Keratinocyte (primary cell): ENCODE data around the gene CDYL. TPM values are rescaled to one million over a fixed set of nuclear protein-coding genes. Genes with fewer than 3 reads are reported as not detected.

ENCODE experiments used
- DNase-seq: peaks from one replicate; pipeline ENCODE4 v3.0.0-alpha.2; 2011; ENCODE audit warnings: low read depth, missing footprints, low spot score
- FAIRE-seq: peaks from 2 replicates; lab custom pipeline; 2011; peaks lifted over from hg19 to GRCh38; lab: Jason Lieb, UNC
- H2AFZ ChIP-seq: 2 replicates; pipeline ENCODE4 v1.6.0; 2012; ENCODE audit warnings: low read length, control low read depth, inconsistent platforms; ENCODE audit not compliant: control insufficient read depth
- H3K27ac ChIP-seq: 2 replicates; pipeline ENCODE4 v1.5.1; 2011; ENCODE audit warnings: low read length; ENCODE audit not compliant: control insufficient read depth, insufficient read depth
- H3K27me3 ChIP-seq: 3 replicates; pipeline ENCODE4 v1.6.0; 2011; ENCODE audit warnings: low read length; ENCODE audit not compliant: control insufficient read depth, insufficient read depth; ENCODE audit errors: extremely low read depth
- H3K36me3 ChIP-seq, 2 experiments: 2 replicates in 1 of 2; 3 replicates in 1 of 2; pipeline ENCODE4 v1.5.1; 2011; ENCODE audit warnings: low read length in 2 of 2, mild to moderate bottlenecking in 1 of 2; ENCODE audit not compliant: control insufficient read depth in 2 of 2, insufficient read depth in 2 of 2; ENCODE audit errors: extremely low read depth in 1 of 2
- H3K4me1 ChIP-seq: 3 replicates; pipeline ENCODE4 v1.5.1; 2011; ENCODE audit warnings: low read length; ENCODE audit not compliant: control insufficient read depth, insufficient read depth; ENCODE audit errors: extremely low read depth
- H3K4me2 ChIP-seq: 3 replicates; pipeline ENCODE4 v1.6.0; 2011; ENCODE audit warnings: low read depth, low read length; ENCODE audit not compliant: control insufficient read depth, insufficient read depth; ENCODE audit errors: extremely low read depth
- H3K4me3 ChIP-seq, 3 experiments: fragments of 200-600 bp in 1 of 3; sonication (generic) in 1 of 3; 2 replicates in 2 of 3; 3 replicates in 1 of 3; pipeline ENCODE4 v1.5.1; 2011 to 2016; ENCODE audit warnings: low read length in 3 of 3, mild to moderate bottlenecking in 3 of 3, control low read depth in 2 of 3, inconsistent platforms in 1 of 3, low read depth in 1 of 3, mixed read lengths in 1 of 3, mixed run types in 1 of 3, moderate library complexity in 1 of 3; ENCODE audit not compliant: control insufficient read depth in 2 of 3, insufficient read depth in 2 of 3; ENCODE audit errors: extremely low read depth in 1 of 3
- H3K79me2 ChIP-seq: 2 replicates; pipeline ENCODE4 v1.6.0; 2012; ENCODE audit warnings: low read length; ENCODE audit not compliant: control insufficient read depth, insufficient read depth
- H3K9ac ChIP-seq: 3 replicates; pipeline ENCODE4 v1.6.0; 2011; ENCODE audit warnings: low read length; ENCODE audit not compliant: control insufficient read depth, insufficient read depth; ENCODE audit errors: extremely low read depth
- H3K9me1 ChIP-seq: 3 replicates; pipeline ENCODE4 v1.6.0; 2011; ENCODE audit warnings: low read length; ENCODE audit not compliant: control insufficient read depth, insufficient read depth; ENCODE audit errors: extremely low read depth
- H3K9me3 ChIP-seq: 2 replicates; pipeline ENCODE4 v1.5.1; 2012; ENCODE audit warnings: low read depth, low read length; ENCODE audit not compliant: control insufficient read depth
- H4K20me1 ChIP-seq: 3 replicates; pipeline ENCODE4 v1.6.0; 2011; ENCODE audit warnings: low read length; ENCODE audit not compliant: control insufficient read depth, insufficient read depth; ENCODE audit errors: extremely low read depth
- CTCF ChIP-seq, 3 experiments: IDR thresholded peaks in 1 of 3; conservative IDR thresholded peaks in 1 of 3; optimal IDR thresholded peaks in 1 of 3; 2 replicates in 2 of 3; 3 replicates in 1 of 3; pipeline versions ENCODE3 to v1.5.1; 2011; ENCODE audit warnings: low read length in 3 of 3, mild to moderate bottlenecking in 3 of 3, moderate library complexity in 2 of 3, control low read depth in 1 of 3, inconsistent platforms in 1 of 3; ENCODE audit not compliant: insufficient read depth in 2 of 3; ENCODE audit errors: extremely low read depth in 1 of 3
- EZH2 ChIP-seq: IDR thresholded peaks from one replicate; pipeline ENCODE4 v1.6.1; 2012; ENCODE audit warnings: inconsistent platforms, mild to moderate bottlenecking, low read length, moderate library complexity
- dilution Hi-C: fragments of 300-500 bp; cut with MboI; formaldehyde crosslinking; loops from one replicate; pipeline ENCODE4 v1.7.0; 2020; ENCODE audit warnings: low sequenced_read_pairs; ENCODE audit not compliant: extremely low pct_ligation_motif_present
- polyA plus RNA-seq, 5 experiments: library from polyadenylated mRNA; depleted of rRNA in 3 of 5; stranded (reverse) in 3 of 5; stranded (forward) in 1 of 5; unstranded in 1 of 5; fragments of >200 nt; gene quantifications; 1 replicate in 1 of 5; 2 replicates in 3 of 5; 3 replicates in 1 of 5; pipeline versions ENCODE4 v1.2.1 to v1.2.3, GENCODE V29; 2011 to 2012; ENCODE audit warnings: missing spikeins in 2 of 5, low read depth in 1 of 5, low replicate concordance in 1 of 5

Gene CDYL
- polyA plus RNA-seq, 1 donor (not counting 4 experiments of a cell fraction or from before 2014, with no cell fraction given), result 48.0 TPM

- no peaks in the 10 kb centered on the region for H3K9me3 ChIP-seq
- peaks cover 98% of the 10 kb centered on the region for H3K79me2 ChIP-seq
- no peak overlapping the region for H2AFZ ChIP-seq
- TF ChIP-seq EZH2 (no peak), CTCF (optimal IDR thresholded peaks at IDR 0.05 in 1 of 3, IDR thresholded peaks at IDR 0.05 in 1 of 3, conservative IDR thresholded peaks at IDR 0.05 in 1 of 3; ENCODE audit: extremely low read depth in 1 of 3, insufficient read depth in 2 of 3, low read length in 3 of 3) (no peak)
- no peak for FAIRE-seq
- H3K4me3 ChIP-seq, result no peak overlapping the region
- no peak overlapping the region for H3K4me2 ChIP-seq
- no peaks in the 10 kb centered on the region for H3K27me3 ChIP-seq
- H3K9me1 ChIP-seq, result peaks cover 4% of the 10 kb centered on the region
- no peak overlapping the region for H3K27ac ChIP-seq
- no peaks in the 10 kb centered on the region for H3K4me1 ChIP-seq
- dilution Hi-C loops, result no loop called here
- H4K20me1 ChIP-seq, result peaks cover 32% of the 10 kb centered on the region
- no peak overlapping the region for H3K9ac ChIP-seq
- DNase-seq, result no peak
- H3K36me3 ChIP-seq, result peaks cover 0 to 1% of the 10 kb centered on the region in 2 experiments
Measured at GRCh38 chr6:4883298-4883697, 107.1 kb downstream of the CDYL start.

- Histone ChIP-seq H3K4me2 (no peak overlapping the region), H3K27ac (no peak overlapping the region), H3K4me3 (no peak overlapping the region), H3K9ac (no peak overlapping the region), H3K27me3 (no peaks in the 10 kb centered on the region), H3K4me1 (no peaks in the 10 kb centered on the region), H4K20me1 (peaks cover 35% of the 10 kb centered on the region), H3K36me3 (peaks cover 0 to 1% of the 10 kb centered on the region in 2 experiments), H3K79me2 (peaks cover 99% of the 10 kb centered on the region), H2AFZ (no peak overlapping the region), H3K9me1 (peaks cover 4% of the 10 kb centered on the region), H3K9me3 (no peaks in the 10 kb centered on the region)
- FAIRE-seq, result no peak
- TF ChIP-seq EZH2 (no peak), CTCF (optimal IDR thresholded peaks at IDR 0.05 in 1 of 3, IDR thresholded peaks at IDR 0.05 in 1 of 3, conservative IDR thresholded peaks at IDR 0.05 in 1 of 3; ENCODE audit: extremely low read depth in 1 of 3, insufficient read depth in 2 of 3, low read length in 3 of 3) (no peak)
- dilution Hi-C loops, result no loop called here
- DNase-seq, result no peak
Measured at GRCh38 chr6:4884646-4885340, 108.6 kb downstream of the CDYL start.
